ENCODE results near the gene AGAP1.
A peak's percentile ranks its signal among the peaks of the same experiment; 100 is the strongest.

Gene AGAP1

GRCh38 chr2:235659767-235660322 is 166.0 kb downstream of the AGAP1 start:
- DNase-seq (ENCODE audit: low read depth in 2 of 3, low spot score in 1 of 3), result no peak

- no peak for DNase-seq (ENCODE audit: low read depth in 2 of 3, low spot score in 1 of 3)
These were observed 166.7 kb downstream of the AGAP1 start for GRCh38 chr2:235660484-235661082.

- DNase-seq (ENCODE audit: low read depth in 2 of 3, low spot score in 1 of 3), result no peak
These were observed 167.5 kb downstream of the AGAP1 start for GRCh38 chr2:235661167-235661937.

DNA sequence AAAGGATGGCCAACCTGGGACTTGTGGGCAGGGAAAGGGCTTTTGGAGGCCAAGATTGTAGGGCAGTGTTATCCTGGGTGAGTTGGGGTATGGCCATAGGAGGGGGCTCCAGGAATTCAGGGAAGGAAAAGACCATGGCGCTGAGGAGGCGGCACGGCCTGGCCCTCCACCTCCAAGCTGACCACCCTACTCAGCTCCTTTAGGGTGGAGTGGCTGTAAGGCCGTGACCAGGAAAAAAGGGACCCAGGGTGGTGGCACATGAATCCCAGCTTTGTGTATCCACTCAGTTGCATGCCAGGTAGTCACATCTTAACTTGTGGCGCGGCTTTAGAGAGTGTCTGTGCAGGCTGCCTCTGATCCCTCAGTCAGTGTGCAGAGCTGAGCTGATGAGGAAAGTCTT is 168.1 kb downstream of the AGAP1 start:
- DNase-seq (ENCODE audit: low read depth in 2 of 3, low spot score in 1 of 3), result no peak

GRCh38 chr2:235663875-235664274 is 170.0 kb downstream of the AGAP1 start:
- no peak for DNase-seq (ENCODE audit: low read depth in 2 of 3, low spot score in 1 of 3)

DNA sequence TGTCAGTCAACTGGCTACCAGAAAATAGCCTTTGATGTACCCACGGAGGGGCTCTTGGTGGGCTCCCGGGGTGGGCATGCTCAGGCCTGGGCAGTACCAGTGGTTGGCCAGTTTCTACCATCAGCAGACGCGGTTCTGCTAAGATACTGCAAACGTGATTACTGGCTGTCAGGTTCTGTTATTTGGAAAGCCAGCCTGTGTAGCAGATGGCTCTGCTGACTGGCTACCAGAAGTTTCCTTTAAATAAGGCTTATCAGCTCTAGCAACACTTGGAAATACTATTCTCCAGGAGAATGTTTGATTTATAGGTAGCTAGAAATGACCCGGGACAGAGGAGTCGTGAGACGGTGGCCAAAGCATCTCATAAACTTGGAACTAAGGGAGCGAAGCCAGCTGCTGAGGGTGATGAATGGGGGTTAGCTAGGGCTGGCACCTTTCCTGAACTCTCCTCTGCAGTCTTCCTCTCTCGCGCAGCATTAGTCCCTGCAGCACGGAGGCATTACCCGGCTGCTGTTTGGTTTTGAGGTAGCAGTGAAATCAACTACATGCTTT is 171.9 kb downstream of the AGAP1 start:
- DNase-seq (ENCODE audit: low read depth in 2 of 3, low spot score in 1 of 3), result no peak

DNA sequence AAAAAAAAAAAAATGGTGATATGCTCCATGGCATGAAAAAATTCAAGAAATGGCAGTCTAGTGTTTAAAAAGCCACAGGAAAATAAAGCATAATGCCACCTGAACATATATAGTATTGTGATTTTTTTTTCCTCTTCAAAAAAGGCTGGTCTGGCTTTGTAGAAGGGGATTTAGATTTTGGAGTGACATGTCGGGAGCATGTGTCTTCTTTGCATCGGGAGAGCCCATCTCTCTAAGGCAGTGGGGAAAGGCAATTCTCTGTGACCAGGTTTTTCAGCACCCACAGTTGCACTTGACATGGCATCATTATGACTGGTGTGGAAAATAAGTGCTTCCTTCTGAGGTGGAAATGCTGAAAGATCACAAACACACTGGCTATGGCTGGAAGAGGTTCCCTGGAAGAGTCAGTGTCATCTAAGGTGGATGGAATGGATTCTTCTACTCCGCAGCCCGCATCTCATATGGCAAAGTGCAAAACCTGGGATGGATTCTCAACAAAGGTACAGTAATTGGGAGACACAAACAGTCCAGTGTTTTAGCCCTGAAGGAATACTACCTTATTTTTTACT is 172.5 kb downstream of the AGAP1 start:
- no peak for DNase-seq (ENCODE audit: low read depth in 2 of 3, low spot score in 1 of 3)

DNA sequence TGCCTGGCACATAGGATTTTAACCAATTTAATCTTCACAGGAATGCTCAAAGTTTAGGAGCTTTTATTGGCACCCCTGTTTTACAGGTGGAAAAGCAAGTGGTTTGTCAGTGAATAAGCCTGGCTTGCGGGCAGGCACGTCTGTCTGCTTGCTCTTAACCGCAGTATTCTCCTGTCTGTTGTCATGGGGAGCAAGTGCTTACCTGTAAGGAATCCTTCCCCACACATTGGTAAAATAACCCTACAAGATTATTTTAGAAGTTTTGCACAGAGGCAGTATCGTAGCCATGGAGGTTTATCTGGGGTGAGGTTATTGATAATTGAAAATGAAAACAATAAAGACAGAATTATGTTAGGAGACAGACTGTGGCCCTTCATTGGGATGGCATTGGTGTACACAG is 174.9 kb downstream of the AGAP1 start:
- no peak for DNase-seq (ENCODE audit: low read depth in 2 of 3, low spot score in 1 of 3)

DNA sequence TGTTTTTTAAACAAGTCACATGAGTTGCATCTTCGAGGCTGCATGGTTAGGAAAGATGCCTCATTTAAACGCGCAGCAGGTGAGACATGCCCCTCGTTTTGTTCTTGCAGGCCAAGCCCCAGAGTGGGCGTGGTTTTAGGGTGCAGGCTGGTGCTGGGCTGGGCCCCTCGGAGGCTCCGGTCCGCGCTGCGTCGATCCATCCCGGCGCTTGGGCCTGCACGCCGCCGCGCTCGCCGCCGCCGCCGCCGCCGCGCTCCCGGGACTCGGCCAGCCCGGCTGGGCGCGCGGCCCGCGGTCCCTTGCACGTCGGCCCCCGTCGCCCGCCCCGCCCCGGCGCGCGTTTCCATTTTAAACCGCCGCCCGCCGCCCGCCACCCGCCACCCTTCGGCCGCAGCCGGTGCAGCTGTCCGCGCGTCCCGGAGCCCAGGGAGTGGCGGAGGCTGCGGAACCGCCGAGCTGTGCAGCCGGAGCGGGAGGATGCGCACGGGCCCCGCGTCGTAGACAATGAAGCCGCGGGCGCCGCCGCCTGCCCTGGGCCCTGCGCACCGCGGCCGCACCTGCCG is 175.5 kb downstream of the AGAP1 start:
- DNase-seq (ENCODE audit: low read depth in 2 of 3, low spot score in 1 of 3), result peak; percentile 3 to 23 (median 3)

DNA sequence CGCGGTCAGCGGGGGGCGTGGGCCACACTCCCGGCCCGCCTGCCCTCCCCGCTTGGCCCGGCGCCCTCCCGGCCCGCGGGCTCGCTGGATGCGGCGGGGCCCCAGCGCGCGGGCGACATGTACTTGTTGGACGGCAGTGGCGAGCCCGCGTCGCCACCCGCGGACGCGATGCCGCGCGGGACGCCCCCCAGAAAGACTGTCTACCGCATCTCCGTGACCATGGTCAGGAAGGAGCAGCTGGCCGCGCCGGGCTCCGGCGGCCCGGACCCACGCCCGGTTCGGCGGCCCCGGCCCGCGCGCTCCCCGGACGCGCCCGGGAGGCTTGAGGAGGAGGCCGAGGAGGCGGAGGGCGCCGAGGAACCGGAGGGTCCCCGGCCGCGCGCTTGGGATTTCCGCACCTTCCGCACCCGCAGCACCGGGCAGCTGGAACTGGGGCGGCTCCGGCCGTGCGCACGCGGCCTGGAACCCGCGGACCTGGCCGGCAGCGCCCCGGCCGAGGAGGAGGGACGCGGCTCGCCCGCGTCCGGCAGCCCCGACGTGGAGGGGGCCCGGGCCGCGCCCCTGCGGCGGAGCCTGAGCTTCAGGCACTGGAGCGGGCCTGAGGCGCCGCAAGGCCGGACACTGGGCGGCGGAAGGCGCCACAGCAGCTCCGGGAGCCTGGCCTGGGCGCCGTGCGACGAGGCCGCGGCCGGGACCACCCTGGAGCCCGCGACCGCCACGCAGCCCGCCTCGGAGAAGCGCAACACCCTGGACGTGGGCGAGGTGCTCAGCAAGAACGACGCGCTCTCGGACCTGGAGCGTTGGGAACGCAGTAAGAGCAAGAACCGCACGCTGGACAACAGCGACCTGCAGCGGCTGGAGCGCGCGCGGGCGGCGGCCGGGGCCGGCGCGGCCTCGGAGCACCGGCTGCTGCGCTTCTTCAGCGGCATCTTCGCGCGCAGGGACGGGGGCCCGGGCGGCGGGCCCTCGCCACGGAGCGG is 176.4 kb downstream of the AGAP1 start:
- DNase-seq (ENCODE audit: low read depth in 2 of 3, low spot score in 1 of 3), result no peak

DNA sequence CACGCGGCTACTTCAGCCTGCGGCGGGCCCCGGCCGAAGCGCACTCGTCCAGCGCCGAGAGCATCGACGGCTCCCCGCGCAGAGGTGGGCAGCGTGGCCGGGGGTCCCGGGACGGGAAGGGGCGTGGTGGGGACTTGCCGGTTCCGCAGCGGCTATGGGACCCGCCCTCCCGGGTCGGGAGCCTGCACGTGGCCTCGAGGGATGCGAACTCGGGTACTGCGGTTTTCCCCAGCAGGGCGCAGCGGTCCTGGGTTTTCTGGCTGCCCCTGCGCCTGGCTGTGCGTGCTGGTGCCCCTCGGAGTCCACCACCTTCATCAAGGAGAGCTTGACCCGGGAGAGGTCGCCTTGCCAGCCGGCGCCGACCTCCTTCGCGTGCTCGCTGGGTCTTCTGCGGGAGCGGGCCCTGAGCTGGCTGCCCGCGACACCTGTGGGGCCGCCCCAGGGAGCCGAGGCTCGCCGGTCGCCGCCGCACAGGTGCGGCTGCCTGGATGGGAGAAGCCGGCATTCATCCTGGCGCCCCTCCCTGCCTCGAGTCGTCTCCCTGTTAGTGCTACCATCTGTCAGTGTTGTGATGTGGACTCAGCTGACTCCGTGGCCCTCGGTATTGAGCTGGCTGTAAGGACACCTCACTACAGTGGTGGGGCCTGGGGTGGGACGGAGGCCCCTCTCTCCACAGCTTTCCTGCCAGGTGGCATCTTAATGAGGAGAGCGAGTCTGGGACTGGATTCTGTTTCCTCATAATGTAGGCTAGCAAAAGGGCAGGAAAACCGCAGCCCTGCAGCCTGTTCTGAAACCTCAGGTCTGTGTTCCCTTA is 177.3 kb downstream of the AGAP1 start:
- no peak for DNase-seq (ENCODE audit: low read depth in 2 of 3, low spot score in 1 of 3)

DNA sequence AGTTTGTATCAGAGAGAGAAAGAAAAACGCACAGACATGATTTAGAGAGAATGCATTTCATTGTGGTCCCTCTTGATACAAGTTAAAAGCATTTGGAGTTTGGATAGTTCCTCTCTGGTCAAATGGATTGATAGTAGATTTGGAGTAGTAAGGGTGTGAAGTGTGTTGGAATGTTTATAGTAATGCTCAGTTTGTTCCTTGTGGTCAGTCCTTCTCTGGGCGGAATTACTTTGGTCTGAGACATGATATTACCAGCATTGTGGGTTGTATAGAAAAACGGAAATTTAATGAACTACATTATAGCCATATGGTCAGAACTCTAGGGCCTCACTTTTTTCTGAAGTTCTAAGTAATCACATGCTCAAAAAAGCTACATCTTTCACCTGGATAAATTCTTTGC is 178.9 kb downstream of the AGAP1 start:
- no peak for DNase-seq (ENCODE audit: low read depth in 2 of 3, low spot score in 1 of 3)

DNA sequence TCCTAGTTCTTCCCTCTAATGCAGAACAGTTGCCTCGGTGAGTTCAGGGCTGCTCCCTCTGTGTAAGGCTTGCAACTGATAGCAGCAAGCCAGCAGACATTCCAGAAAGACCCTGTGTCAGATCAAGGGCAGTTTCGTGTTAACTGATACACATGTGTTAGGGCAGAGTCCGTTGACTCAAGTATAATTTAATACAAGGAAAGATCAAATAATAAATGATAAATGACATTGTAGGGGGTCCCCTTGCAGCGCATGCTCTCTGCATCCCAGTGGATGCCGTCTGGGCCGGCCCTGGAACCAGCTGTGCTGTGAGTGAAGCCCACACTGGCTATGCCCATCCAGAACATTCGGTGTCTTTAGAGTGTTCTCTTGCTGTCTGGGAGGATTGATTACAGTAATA is 180.3 kb downstream of the AGAP1 start:
- no peak for DNase-seq (ENCODE audit: low read depth in 2 of 3, low spot score in 1 of 3)

DNA sequence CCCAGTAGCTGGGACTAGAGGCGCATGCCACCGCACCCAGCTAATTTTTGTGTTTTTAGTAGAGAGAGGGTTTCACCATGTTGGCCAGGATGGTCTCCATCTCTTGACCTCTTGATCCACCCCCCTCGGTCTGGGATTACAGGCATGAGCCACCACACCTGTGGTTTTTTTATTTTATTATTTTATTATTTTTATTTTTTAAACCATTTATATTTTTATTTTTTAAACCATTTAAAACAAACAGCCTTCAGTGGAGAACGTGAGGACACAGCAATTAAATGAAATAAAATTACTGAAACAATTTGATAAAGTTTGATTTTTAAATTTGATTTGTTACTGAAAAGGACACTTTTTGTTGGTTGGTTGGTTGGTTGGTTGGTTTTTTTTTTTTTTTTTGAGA is 181.0 kb downstream of the AGAP1 start:
- no peak for DNase-seq (ENCODE audit: low read depth in 2 of 3, low spot score in 1 of 3)

GRCh38 chr2:235675678-235676535 is 182.1 kb downstream of the AGAP1 start:
- no peak for DNase-seq (ENCODE audit: low read depth in 2 of 3, low spot score in 1 of 3)

GRCh38 chr2:235676536-235676799 is 182.6 kb downstream of the AGAP1 start:
- DNase-seq (ENCODE audit: low read depth in 2 of 3, low spot score in 1 of 3), result no peak

GRCh38 chr2:235677276-235677788 is 183.5 kb downstream of the AGAP1 start:
- no peak for DNase-seq (ENCODE audit: low read depth in 2 of 3, low spot score in 1 of 3)

DNA sequence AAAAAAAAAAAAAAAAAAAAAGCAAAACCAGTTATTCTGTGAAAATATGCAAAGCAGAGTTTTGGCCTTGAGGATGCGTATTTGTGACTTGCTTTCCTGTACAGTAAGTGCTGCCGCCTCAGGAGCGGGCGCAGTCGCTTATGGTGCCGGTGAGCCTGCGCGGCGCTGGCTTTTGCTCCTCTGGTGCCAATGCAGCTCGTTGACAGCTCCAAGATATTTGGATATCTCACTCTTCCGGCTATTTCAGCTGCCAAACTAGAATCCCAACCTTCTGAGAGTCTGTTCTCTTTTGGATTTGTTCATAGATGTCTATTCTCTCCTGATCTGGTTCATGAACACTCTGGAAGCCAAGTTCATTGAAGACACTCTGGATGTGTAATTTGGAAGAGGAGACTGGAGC is 184.1 kb downstream of the AGAP1 start:
- DNase-seq (ENCODE audit: low read depth in 2 of 3, low spot score in 1 of 3), result no peak

DNA sequence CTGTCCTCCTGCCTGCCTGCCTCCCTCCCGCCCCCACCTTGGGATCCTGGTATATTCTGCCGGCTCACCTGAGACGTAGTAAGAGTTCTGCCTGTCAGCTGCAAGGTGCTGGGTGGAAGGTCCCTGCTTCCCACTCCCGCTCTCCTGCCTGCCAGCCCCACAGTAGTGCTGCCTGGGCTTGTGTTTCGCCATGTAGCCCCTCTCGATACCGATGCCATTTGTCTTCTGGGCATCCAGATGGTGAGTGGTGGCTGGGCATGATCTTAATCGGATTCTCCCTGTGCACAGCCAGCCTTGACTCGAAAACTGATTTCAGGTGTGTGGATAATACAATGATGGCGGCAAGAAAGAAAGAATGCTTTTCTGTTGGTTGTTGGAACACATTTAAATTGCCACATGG is 184.9 kb downstream of the AGAP1 start:
- no peak for DNase-seq (ENCODE audit: low read depth in 2 of 3, low spot score in 1 of 3)
